SK-N-SH (cell line): ENCODE measurements around the gene PSMD13.

Experiments used
- EZH2phosphoT487 ChIP-seq: fragments of 200-600 bp; sonication (generic); IDR thresholded peaks from 2 replicates; pipeline ENCODE4 v1.6.1; 2017; ENCODE audit warnings: low read depth, mixed run types, mild to moderate bottlenecking, antibody characterized with exemption, moderate library complexity, borderline replicate concordance
- FOSL2 ChIP-seq: IDR thresholded peaks from 2 replicates; pipeline ENCODE4 v1.4.0; 2012; ENCODE audit warnings: low read depth, mild to moderate bottlenecking, moderate library complexity, borderline replicate concordance
- RAD21 ChIP-seq: IDR thresholded peaks from 2 replicates; pipeline ENCODE4 v1.6.1; 2012; ENCODE audit warnings: mild to moderate bottlenecking, low read length
- TF ChIP-seq, protein P1 (sequence below): fragments of 200-600 bp; sonication (generic); IDR thresholded peaks from 2 replicates; pipeline ENCODE4 v1.6.1; 2017; ENCODE audit warnings: antibody characterized with exemption, mild to moderate bottlenecking, moderate library complexity

DNA sequence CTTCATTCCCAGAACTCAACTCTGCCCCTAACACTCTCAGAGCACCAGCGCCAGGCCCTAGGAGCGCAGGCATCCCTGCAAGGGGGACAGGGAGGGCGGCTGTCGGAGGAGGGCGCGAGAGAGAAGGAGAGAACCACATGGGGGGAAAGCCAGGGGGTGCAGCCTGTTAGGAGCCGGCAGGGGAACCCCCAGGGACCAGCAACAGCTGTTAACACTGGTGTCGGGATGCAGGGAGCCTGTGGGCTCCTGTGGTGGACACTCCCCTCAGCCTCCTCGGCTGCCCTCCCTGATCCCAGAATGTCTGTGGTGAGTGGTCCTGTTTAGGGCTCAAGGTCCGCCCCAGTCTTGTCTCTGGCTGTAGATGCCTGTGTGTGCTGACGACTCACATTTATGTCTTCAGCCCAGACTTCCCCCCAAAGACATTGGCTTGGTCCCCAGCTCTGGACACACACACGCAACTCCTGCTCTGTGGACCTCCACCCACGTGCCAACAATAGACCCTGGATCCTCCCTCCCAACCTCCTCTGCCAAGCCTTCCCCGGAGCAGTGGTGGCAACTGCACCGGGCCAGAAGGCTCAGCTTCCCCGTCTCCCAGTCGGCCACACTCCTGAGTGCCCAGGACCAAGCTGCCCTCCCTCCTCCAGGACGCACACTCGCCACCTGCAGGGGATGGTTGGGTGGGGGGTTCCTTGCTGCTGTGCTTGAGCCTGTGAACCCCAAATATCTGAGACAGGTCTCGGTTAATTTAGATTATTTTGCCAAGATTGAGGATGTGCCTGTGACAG, 63.4 kb downstream of the PSMD13 start:
- TF ChIP-seq EZH2phosphoT487 (no peak), RAD21 (no peak), FOSL2 (no peak)
- TF ChIP-seq, protein P1, sequence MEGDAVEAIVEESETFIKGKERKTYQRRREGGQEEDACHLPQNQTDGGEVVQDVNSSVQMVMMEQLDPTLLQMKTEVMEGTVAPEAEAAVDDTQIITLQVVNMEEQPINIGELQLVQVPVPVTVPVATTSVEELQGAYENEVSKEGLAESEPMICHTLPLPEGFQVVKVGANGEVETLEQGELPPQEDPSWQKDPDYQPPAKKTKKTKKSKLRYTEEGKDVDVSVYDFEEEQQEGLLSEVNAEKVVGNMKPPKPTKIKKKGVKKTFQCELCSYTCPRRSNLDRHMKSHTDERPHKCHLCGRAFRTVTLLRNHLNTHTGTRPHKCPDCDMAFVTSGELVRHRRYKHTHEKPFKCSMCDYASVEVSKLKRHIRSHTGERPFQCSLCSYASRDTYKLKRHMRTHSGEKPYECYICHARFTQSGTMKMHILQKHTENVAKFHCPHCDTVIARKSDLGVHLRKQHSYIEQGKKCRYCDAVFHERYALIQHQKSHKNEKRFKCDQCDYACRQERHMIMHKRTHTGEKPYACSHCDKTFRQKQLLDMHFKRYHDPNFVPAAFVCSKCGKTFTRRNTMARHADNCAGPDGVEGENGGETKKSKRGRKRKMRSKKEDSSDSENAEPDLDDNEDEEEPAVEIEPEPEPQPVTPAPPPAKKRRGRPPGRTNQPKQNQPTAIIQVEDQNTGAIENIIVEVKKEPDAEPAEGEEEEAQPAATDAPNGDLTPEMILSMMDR, result no peak
